Measurements from ENCODE around the gene WDR20.

- TF ChIP-seq POLR2AphosphoS5 (IDR thresholded peaks at IDR 0.05; ENCODE audit: low read length), result no peak
- TF ChIP-seq CTCF (IDR thresholded peaks at IDR 0.05 in 2 of 3, conservative IDR thresholded peaks at IDR 0.05 in 1 of 3; ENCODE audit: control insufficient read depth in 2 of 3, extremely low read depth in 1 of 3, insufficient read depth in 1 of 3, low read depth in 3 of 3, low read length in 3 of 3), result no peak
- no peak for TF ChIP-seq ZBTB33 (IDR thresholded peaks at IDR 0.05)
- TF ChIP-seq MYC (IDR thresholded peaks at IDR 0.05; ENCODE audit: insufficient read depth, insufficient read length, insufficient replicate concordance, low read length, severe bottlenecking), result no peak
- no peak for TF ChIP-seq EZH2 (IDR thresholded peaks at IDR 0.05; ENCODE audit: borderline replicate concordance, control insufficient read depth, low read depth, low read length)
- TF ChIP-seq SUPT20H (IDR thresholded peaks at IDR 0.05; ENCODE audit: borderline replicate concordance, control insufficient read depth, low read depth, low read length), result no peak
- no peak for TF ChIP-seq IRF3 (IDR thresholded peaks at IDR 0.05)
- no peak for TF ChIP-seq CHD2 (IDR thresholded peaks at IDR 0.05; ENCODE audit: borderline replicate concordance, low read depth, low read length)
- no peak for TF ChIP-seq SPI1 (IDR thresholded peaks at IDR 0.05; ENCODE audit: borderline replicate concordance, insufficient read depth, low read depth, low read length)
- TF ChIP-seq BCLAF1 (IDR thresholded peaks at IDR 0.05), result no peak
Observed at GRCh38 chr14:102222751-102223150, 83.1 kb downstream of the WDR20 start.

Data from GM12878 (cell line).